Duodenal mucosa (tissue), 2 donors: ENCODE results near the gene DNAJC7.

ENCODE experiments used
- H3K27ac ChIP-seq: one replicate; pipeline ENCODE4 v1.7.0; 2013; ENCODE audit warnings: low read depth, low read length
- H3K27me3 ChIP-seq, 2 donors: one replicate each; pipeline ENCODE4 v1.7.0; 2013; ENCODE audit warnings: low read length in 2 of 2, control low read depth in 1 of 2; ENCODE audit not compliant: insufficient read depth in 2 of 2, control insufficient read depth in 1 of 2
- H3K36me3 ChIP-seq, 2 donors: one replicate each; pipeline ENCODE4 v1.7.0; 2013; ENCODE audit warnings: low read length in 2 of 2, control low read depth in 1 of 2; ENCODE audit not compliant: insufficient read depth in 2 of 2, control insufficient read depth in 1 of 2
- H3K4me1 ChIP-seq, 2 donors: one replicate each; pipeline ENCODE4 v1.7.0; 2013; ENCODE audit warnings: low read length in 2 of 2, control low read depth in 1 of 2; ENCODE audit not compliant: insufficient read depth in 2 of 2, control insufficient read depth in 1 of 2
- H3K4me3 ChIP-seq, 2 donors: one replicate each; pipeline ENCODE4 v1.7.0; 2013; ENCODE audit warnings: low read length in 2 of 2, low read depth in 1 of 2
- H3K9ac ChIP-seq, 2 donors: one replicate each; pipeline ENCODE4 v1.7.0; 2013; ENCODE audit warnings: low read length in 2 of 2, low read depth in 1 of 2
- H3K9me3 ChIP-seq, 2 donors: one replicate each; pipeline ENCODE4 v1.7.0; 2013; ENCODE audit warnings: low read length in 2 of 2, control low read depth in 1 of 2; ENCODE audit not compliant: control insufficient read depth in 1 of 2

The DNAJC7 gene

DNA sequence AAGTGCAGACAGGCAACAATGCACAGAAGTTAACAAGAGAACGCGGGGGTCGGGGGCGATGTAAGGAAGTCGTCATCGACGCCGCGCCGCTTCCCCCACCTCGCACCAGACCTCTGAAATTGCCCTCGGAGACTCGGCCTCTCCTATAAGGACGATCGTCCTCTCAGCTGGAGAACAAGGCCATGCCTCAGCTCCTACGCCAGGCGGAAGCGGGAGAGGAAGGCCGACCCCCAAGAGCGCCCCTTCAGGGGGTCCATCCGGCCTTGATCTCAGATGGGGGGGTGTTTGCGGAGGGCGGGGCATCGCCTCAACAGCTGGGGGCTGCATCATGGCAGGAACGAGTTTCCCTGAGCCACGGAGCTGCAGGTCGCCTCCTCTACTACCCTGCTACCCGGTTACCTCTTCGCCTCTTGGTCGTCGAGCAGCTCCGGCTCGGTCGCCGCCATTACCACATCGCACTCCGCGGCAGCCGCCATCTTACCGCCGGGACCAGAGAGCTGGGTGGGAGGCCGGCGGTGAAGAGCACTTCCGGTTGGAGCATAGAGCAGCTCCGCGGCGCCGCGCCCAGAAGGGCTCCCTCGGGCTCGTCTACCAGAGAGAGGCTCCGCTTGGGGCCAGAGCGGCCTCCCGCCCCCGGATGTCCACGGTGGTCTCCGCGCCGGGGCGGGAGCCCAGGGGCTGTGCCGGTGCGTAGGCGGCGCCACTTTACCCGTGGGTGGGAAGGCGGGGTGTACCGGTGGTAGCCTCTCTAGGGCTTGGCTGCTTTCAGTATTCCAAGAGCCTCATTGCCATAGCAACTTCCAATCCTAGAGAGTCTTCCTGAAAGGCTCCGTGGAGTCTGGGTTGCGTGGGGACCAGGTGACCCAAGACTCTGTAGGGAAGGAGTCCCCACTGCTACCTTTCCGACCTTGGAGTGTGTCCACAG is at the start of gene DNAJC7:
TSS of gene DNAJC7 (minus strand) at position 499 of the 925 bp plus-strand sequence. CDS start at position 476, 23 bp downstream.
- H3K36me3 ChIP-seq, result peaks cover 2% of the 10 kb centered on the region in 2 donors
- H3K9ac ChIP-seq, result peak within 1 kb of the TSS; percentile 99
- H3K4me3 ChIP-seq, result peak within 1 kb of the TSS; percentile 98 to 99
- H3K4me1 ChIP-seq, result peaks cover 35 to 41% of the 10 kb centered on the region in 2 donors
- peak within 1 kb of the TSS; percentile 86 for H3K27ac ChIP-seq
- no peaks in the 10 kb centered on the region for H3K27me3 ChIP-seq
- no peaks in the 10 kb centered on the region for H3K9me3 ChIP-seq

DNA sequence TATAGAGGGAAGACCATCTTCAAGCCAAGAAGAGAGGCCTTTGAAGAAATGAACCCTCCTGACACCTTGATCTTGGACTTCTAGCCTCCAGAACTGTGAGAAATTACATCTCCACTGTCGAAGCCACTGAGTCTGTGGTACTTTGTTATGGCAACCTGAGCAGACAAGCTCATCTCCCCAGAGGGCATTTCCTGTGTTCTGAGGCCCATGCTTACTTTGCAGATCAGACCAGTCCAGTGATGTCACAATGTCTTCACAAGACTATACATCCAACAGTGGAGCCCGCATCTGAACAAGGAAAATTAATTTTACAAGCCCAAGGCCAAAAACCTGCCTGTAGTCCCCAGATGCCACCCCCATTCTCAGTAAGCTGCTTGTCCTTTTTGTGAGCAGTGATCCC is 48.0 kb upstream of the DNAJC7 start:
- Histone ChIP-seq H3K36me3 (no peaks in the 10 kb centered on the region), H3K27ac (no peak overlapping the region), H3K27me3 (no peaks in the 10 kb centered on the region), H3K9ac (no peak overlapping the region), H3K4me3 (no peak overlapping the region), H3K9me3 (no peaks in the 10 kb centered on the region), H3K4me1 (peaks cover 2 to 5% of the 10 kb centered on the region in 2 donors)

DNA sequence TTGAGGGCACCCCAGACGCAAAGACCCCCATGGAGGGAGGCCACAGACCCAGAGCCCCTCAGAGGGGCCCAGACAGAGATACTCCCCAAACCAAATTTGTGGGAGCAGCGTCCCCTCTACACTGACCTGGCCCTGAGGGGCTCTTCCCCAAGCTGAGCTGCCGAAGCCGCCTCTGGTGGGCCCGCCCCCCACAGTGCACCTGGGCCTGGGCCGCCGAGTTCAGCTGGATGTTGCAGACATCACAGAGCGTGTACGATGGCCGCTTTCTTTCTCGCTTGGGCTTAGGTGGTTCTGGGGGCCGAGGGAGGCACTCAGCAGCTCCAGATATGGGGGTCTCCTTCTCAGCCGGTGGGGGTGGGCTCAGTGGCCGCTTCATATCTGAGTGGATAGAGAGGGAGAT is 45.4 kb upstream of the DNAJC7 start:
- Histone ChIP-seq H3K4me1 (peaks cover 6% of the 10 kb centered on the region in 2 donors), H3K36me3 (no peaks in the 10 kb centered on the region), H3K27ac (no peak overlapping the region), H3K27me3 (no peaks in the 10 kb centered on the region), H3K9ac (no peak overlapping the region), H3K4me3 (no peak overlapping the region), H3K9me3 (no peaks in the 10 kb centered on the region)

GRCh38 chr17:42061646-42062487 is 44.6 kb upstream of the DNAJC7 start:
- H3K4me3 ChIP-seq, result no peak overlapping the region
- no peak overlapping the region for H3K9ac ChIP-seq
- H3K36me3 ChIP-seq, result no peaks in the 10 kb centered on the region
- H3K4me1 ChIP-seq, result peaks cover 3 to 6% of the 10 kb centered on the region in 2 donors
- no peaks in the 10 kb centered on the region for H3K9me3 ChIP-seq
- H3K27me3 ChIP-seq, result no peaks in the 10 kb centered on the region
- H3K27ac ChIP-seq, result no peak overlapping the region

DNA sequence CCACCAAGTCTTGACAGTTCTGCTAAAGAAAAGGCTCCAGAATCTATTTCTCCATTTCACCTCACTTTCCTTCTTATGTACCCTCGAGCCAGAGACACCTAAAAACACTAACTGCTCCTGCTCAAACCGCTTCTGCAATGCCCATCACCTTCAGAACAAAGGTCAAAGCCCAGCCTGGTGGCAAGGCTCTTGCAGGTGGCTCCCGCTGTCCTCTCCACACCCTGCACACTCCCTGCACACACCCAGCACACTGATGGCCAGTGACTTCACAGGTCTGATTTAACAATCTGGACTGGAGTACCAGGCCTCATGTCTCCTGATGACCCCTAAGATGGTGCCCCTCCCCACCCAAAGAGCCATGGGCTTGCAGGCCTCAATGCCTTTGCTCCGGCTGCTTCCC is 43.0 kb upstream of the DNAJC7 start:
- Histone ChIP-seq H3K4me1 (peaks cover 3 to 6% of the 10 kb centered on the region in 2 donors), H3K9ac (no peak overlapping the region), H3K9me3 (no peaks in the 10 kb centered on the region), H3K27ac (no peak overlapping the region), H3K36me3 (no peaks in the 10 kb centered on the region), H3K4me3 (no peak overlapping the region), H3K27me3 (no peaks in the 10 kb centered on the region)

GRCh38 chr17:42059815-42060214 is 42.6 kb upstream of the DNAJC7 start:
- Histone ChIP-seq H3K4me3 (no peak overlapping the region), H3K36me3 (no peaks in the 10 kb centered on the region), H3K4me1 (peaks cover 3 to 6% of the 10 kb centered on the region in 2 donors), H3K27me3 (no peaks in the 10 kb centered on the region), H3K9me3 (no peaks in the 10 kb centered on the region), H3K27ac (no peak overlapping the region), H3K9ac (no peak overlapping the region)

DNA sequence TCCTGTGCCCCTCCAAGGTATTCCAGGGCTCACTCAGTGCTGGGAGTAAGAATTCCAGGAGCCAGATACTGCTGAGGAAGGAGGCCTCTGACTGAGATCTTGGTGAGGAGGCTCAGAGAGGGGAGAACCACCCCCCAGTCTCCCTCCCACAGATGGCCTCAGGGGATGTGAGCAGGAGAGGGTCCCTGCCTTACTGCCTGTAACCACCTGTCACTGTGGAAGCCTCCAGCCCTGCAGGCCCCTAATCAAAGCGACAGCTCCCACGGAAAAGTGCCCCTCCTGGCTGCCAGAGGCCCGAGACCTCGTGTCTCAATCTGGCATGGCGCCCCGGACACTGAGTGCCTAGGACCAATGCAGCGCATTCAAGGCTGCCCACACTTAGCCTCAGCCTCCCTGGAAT is 40.8 kb upstream of the DNAJC7 start:
- no peak overlapping the region for H3K27ac ChIP-seq
- no peaks in the 10 kb centered on the region for H3K9me3 ChIP-seq
- peaks cover 3 to 6% of the 10 kb centered on the region in 2 donors for H3K4me1 ChIP-seq
- no peak overlapping the region for H3K9ac ChIP-seq
- H3K4me3 ChIP-seq, result no peak overlapping the region
- peaks cover 12 to 13% of the 10 kb centered on the region in 2 donors for H3K27me3 ChIP-seq
- no peaks in the 10 kb centered on the region for H3K36me3 ChIP-seq

- Histone ChIP-seq H3K4me1 (peaks cover 3 to 6% of the 10 kb centered on the region in 2 donors), H3K4me3 (no peak overlapping the region), H3K9me3 (no peaks in the 10 kb centered on the region), H3K27ac (no peak overlapping the region), H3K36me3 (no peaks in the 10 kb centered on the region), H3K27me3 (peaks cover 17% of the 10 kb centered on the region in 2 donors), H3K9ac (no peak overlapping the region)
Measured at GRCh38 chr17:42056635-42057034, 39.4 kb upstream of the DNAJC7 start.

- Histone ChIP-seq H3K4me1 (peaks cover 6 to 9% of the 10 kb centered on the region in 2 donors), H3K9ac (no peak overlapping the region), H3K27me3 (peaks cover 17% of the 10 kb centered on the region in 2 donors), H3K9me3 (no peaks in the 10 kb centered on the region), H3K36me3 (no peaks in the 10 kb centered on the region), H3K4me3 (no peak overlapping the region), H3K27ac (no peak overlapping the region)
Measured at GRCh38 chr17:42055496-42055895, 38.3 kb upstream of the DNAJC7 start.

GRCh38 chr17:42055027-42055426 is 37.8 kb upstream of the DNAJC7 start:
- Histone ChIP-seq H3K36me3 (no peaks in the 10 kb centered on the region), H3K27me3 (peaks cover 17% of the 10 kb centered on the region in 2 donors), H3K27ac (no peak overlapping the region)

More at GRCh38 chr17:42055027-42055426, 37.8 kb upstream of the DNAJC7 start:
- no peaks in the 10 kb centered on the region for H3K9me3 ChIP-seq
- H3K9ac ChIP-seq, result no peak overlapping the region
- H3K4me1 ChIP-seq, result peaks cover 2 to 6% of the 10 kb centered on the region in 2 donors
- H3K4me3 ChIP-seq, result no peak overlapping the region
